Activated CD4-positive, alpha-beta T cell treated with anti-CD3 and anti-CD28 coated beads, Interleukin-10, Interleukin-2, amounts not matched to agents 100 ng/mL and 50 ng/mL, durations not matched to agents 16 hours and 8 hours (primary cell): Measurements from ENCODE around the gene PPP1R15A.
A peak's percentile ranks its signal among the peaks of the same experiment; 100 is the strongest.
"Not testable (repeated sequence)": the region's sequence is repeated elsewhere in the genome, so short reads cannot be mapped to it uniquely, and the experiment has no call there.

ENCODE experiments used
- DNase-seq: peaks from one replicate; pipeline ENCODE4 v3.0.0-alpha.2; 2020

PPP1R15A gene

DNA sequence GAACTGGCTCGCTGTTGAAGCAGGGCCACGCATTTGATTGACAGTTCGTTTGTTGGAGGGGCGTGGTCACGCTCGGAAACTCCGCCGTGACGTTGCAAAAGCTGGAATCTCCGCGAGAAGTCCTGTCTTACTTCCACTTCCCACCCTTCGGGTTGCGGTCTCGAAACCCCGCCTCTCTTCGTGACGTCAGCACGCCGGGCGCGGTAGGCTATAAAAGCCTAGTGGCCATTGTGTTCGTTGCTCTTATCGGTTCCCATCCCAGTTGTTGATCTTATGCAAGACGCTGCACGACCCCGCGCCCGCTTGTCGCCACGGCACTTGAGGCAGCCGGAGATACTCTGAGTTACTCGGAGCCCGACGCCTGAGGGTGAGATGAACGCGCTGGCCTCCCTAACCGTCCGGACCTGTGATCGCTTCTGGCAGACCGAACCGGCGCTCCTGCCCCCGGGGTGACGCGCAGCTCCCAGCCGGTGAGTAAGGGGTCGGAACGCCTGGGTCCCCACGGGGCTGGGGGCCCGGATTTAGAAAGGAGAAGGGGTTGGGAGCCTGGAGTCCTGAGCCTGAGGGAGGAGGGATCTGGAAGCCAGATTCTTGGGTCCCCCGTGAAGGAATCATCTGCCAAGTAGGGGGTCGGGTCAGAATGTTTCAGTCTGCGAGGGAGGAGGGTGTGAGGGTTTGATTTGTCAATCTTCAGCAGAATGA, at the start of gene PPP1R15A:
TSS of gene PPP1R15A (plus strand) at position 240 of the 702 bp plus-strand sequence. CDS start 813 bp downstream, outside the sequence.
- DNase-seq, result peak; percentile 99

GRCh38 chr19:48822514-48822913, 49.7 kb upstream of the PPP1R15A start:
- no peak for DNase-seq

GRCh38 chr19:48826606-48827020, 45.6 kb upstream of the PPP1R15A start:
- DNase-seq, result no peak

DNA sequence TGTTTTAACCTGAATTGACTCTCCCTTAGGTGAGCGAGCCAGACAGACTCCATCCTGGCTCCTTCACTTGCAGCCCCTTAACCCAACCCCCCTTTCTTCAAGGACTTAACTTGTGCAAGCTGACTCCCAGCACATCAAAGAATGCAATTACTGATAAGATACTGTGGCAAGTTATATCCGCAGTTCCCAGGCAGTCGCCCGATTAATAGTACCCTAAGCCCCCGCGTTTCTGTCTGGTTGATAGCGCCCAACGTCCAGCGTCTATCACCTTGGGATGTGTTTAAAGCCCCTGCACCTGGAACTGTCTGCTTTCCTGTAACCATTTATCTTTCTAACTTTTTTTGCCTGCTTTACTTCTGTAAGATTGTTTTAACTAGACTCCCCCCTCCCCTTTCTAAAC, 42.1 kb upstream of the PPP1R15A start:
- DNase-seq, result no peak

DNA sequence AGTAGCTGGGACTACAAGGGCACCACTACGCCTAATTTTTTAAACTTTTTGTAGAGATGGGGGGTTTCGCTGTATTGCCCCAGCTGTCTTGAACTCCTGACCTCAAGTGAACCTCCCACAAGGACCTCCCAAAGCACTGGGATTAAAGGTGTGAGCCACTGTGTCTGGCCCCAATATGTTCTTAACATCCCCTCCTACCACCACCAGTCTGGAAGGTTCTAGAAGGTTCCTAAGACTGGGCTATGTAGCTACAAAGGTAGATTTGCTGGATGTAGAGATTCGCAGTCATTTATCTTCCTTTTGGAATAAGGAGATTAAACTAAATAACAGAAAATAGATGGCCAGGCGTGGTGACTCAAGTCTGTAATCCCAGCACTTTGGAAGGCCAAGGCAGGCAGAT, 41.3 kb upstream of the PPP1R15A start:
- DNase-seq, result no peak

- DNase-seq, result no peak
These were observed 39.2 kb upstream of the PPP1R15A start for GRCh38 chr19:48833049-48833448.

GRCh38 chr19:48833977-48834376, 38.2 kb upstream of the PPP1R15A start:
- no peak for DNase-seq

GRCh38 chr19:48835734-48836088, 36.5 kb upstream of the PPP1R15A start:
- peak; percentile 95 for DNase-seq

- DNase-seq, result no peak
These were observed 35.9 kb upstream of the PPP1R15A start, which contains the start of gene HSD17B14 for GRCh38 chr19:48836089-48837017. HSD17B14 (minus strand) TSS chr19:48836491; CDS start chr19:48836411, 80 bp downstream.

GRCh38 chr19:48837051-48837524, 35.1 kb upstream of the PPP1R15A start:
- DNase-seq, result peak; percentile 88

DNA sequence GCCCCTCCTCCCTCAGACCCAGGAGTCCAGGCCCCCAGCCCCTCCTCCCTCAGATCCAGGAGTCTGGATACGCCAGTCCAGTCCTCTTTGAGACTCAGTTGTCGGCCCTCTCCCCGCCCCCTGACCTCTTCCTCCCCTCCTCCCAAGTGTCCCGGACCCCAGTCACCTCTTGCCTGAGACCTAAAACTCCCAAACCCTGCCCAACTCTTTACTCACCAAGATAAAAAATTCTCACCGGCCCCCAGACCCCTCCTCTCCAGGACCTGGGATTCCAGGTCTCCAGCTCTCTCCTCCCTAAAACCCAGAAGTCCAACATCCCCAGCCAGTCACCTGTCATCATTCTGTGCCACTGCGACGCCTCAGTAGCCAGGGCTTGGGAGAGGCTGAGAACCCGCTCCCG, 34.5 kb upstream of the PPP1R15A start:
- DNase-seq, result no peak

GRCh38 chr19:48841047-48841446, 31.2 kb upstream of the PPP1R15A start:
- DNase-seq, result no peak

DNA sequence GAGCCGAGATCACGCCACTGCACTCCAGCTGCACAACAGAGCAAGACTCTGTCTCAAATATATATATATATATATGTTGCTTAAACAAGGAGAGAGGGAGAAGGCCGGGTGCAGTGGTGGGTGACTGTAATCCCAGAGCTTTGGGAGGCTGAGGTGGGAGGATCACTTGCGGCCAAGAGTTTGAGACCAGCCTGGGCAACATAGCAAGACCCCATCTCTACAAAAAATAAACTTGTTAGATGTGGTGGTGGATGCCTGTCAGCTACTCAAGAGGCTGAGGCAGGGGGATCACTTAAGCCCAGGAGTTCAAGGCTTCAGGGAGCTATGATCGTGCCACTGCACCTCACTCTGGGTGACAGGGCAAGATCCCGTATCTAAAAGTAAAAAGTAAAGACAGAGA, 30.6 kb upstream of the PPP1R15A start:
- DNase-seq, result no peak

DNA sequence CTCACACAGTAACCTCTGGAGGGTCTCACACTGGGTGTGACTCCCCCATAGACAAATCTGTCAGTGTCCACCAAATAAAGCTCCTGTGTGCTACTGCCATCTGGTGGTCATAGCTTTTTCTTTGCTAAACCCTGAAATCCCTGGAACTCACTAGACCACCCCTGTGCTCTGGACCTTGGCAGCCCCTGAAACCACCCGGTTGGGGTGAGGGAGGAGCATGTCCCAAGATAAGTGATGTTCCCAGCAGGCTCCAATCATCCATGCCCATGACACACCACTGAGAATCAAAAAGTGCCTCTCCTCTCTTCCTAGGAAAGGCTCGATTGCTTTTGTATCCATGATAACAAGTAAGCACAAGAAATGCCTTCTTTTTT, 29.4 kb upstream of the PPP1R15A start:
- DNase-seq, result peak; percentile 56

- no peak for DNase-seq
These were observed 27.7 kb upstream of the PPP1R15A start for GRCh38 chr19:48844472-48844871.

DNA sequence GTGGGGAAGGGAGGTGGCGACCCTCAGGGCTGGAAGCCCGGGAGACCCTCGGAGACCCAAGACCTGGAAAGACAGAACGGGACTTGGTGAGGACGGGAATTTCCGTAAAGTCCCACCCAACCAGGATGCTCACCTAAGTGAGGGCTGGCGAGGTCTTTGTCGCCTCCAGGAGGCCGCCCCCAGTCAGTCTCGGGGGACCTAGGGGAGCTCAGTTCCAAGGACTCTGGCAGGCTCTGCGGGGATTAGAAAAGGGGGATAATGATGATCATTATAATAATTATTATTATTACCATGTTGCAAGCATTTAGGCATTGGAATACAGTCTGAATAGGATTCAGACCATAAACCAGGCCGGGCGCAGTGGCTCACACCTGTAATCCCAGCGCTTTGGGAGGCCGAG, 26.8 kb upstream of the PPP1R15A start:
- no peak for DNase-seq

GRCh38 chr19:48846659-48847058, 25.6 kb upstream of the PPP1R15A start:
- DNase-seq, result not testable (repeated sequence)

- no peak for DNase-seq
These were observed 19.9 kb upstream of the PPP1R15A start for GRCh38 chr19:48852292-48852691.

DNA sequence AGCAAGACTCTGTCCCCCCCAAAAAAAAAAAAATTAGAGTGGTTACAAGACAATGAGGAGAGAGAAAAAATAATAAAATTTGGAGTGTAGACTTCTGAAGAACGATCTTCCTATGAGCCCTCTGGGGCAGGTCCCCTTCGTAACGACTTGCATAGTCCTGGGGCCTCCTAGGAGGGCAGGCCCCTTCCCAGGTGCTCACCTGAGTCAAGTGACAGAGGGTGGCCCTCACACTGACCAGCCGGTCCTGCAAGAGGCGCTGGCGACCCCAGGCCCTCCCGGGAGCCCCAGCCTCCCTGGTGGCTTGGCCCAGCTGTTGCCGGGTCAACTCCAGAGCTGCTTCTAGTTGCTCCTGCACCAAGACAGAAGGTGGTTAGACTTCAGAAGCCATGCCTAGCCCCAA, 18.7 kb upstream of the PPP1R15A start:
- no peak for DNase-seq

- no peak for DNase-seq
These were observed 18.1 kb upstream of the PPP1R15A start for GRCh38 chr19:48854103-48854502.

DNA sequence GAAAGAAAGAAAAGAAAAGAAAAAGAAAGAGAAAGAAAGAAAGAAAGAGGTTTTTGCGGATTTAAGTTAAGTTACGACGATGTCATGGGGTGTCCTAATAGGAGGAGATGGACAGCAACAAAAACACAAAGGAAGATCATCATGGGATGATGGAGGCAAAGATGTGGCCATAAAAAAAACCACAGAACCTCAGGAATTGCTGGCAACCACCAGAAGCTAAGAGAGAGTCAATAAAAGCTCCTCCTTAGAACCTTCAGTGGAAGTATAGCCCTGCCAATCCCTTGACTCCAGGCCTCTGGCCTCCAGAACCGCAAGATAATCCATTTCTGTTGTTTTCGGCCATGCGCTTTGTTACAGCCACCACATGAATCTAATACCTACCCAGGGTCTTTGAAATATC, 15.3 kb upstream of the PPP1R15A start:
- no peak for DNase-seq

- DNase-seq, result peak; percentile 83
These were observed 13.1 kb upstream of the PPP1R15A start for GRCh38 chr19:48858984-48859710.
